SK-N-MC (cell line): ENCODE measurements around the gene MINK1.

Experiments used
- EZH2 ChIP-seq: fragments of 200-600 bp; sonication (generic); IDR thresholded peaks from one replicate; pipeline ENCODE4 v1.6.1; 2017; ENCODE audit warnings: antibody characterized with exemption
- POLR2AphosphoS5 ChIP-seq: IDR thresholded peaks from 2 replicates; pipeline ENCODE4 v1.6.1; 2012; ENCODE audit warnings: mild to moderate bottlenecking, low read depth, low read length, borderline replicate concordance

DNA sequence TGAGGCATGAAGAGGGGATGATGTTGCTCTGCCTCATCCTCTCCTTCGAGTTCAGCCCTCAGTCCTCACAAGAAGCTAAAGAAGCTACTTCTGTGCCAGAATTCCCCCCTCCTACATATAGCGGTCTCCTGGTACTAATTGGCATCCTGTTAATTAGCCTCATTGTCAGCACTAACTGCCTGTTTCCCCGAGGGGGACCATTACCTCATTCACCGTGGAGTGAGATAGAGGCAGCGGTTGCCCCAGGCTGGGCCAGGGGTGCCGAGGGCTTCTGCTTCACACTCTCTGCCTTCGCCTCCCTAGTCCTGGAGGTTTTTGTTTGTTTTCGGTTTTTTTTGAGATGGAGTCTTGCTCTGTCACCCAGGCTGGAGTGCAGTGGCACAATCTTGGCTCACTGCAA, 5.7 kb upstream of the MINK1 start:
- TF ChIP-seq POLR2AphosphoS5 (no peak), EZH2 (no peak)
